Cardiac septum (tissue), 1 donor: ENCODE results near the gene GLS. TPM values are rescaled to one million over a fixed set of nuclear protein-coding genes. Genes with fewer than 3 reads are reported as not detected.
"Not testable (repeated sequence)": the region's sequence is repeated elsewhere in the genome, so short reads cannot be mapped to it uniquely, and the experiment has no call there.

ENCODE experiments used
- DNase-seq: peaks from one replicate; pipeline ENCODE4 v3.0.0-alpha.2; 2020; ENCODE audit warnings: low spot score
- intact Hi-C: fragments of 100-400 bp; cut with DNase I; formaldehyde crosslinking; loops from one replicate; pipeline ENCODE4 v1.14.0; 2022
- total RNA-seq: library from RNA; stranded (reverse); fragmentation: NEBNext Ultra II Directional; extraction: Animal tissue kit (Norgen Biotek cat#: 25700); gene quantifications from one replicate; pipeline ENCODE4 v1.2.1, GENCODE V29; 2021
- donor health status: DM: no; HTN: no; CAD: no.

The GLS gene
- total RNA-seq, 1 donor from 2014 or later = 80.2 TPM

DNA sequence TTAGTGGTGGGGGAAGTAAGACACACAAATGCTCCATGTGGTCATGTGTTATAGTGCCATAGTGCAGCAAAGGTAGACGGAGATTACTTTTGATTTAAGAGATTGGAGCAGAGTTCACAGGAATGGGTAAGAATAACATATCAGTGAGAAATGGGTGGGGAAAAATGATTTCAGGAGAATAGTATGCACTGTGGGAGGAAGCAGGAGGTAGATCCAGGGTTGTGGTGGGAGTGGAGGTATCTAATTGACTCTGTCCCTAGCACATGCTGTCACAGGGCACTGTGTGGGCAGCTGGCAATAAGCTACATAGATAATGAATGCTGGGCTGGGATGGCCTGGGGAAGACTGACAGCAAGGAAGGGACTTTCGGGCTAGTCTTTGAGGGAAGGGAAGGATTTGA lies 68.0 kb downstream of the GLS start:
- intact Hi-C loops = loop anchor here (10.0 kb wide), 1 partner anchor 94 kb away; no protein-coding TSS in a partner anchor
- DNase-seq = no peak

DNA sequence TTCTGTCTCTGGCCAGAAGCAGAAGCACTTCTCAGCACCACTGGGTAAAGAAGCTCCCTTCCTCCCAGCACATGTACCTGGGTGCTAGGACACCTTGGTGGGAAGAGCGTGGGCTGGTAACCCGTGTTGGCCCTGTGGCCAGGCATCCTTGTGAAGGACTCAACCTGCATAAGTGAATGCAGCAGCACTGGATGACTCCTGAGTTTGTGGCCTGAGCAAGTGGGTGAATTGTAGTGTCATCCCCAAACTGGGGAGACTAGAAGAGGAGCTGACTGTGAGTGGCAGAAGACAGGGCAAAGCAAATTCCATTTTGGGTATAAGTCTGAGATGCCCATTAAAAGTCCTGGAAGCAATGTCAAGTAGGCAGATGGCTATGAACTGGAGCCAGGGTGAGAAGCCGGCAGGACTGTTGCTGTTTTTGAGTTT lies 70.0 kb downstream of the GLS start:
- intact Hi-C loops = no loop called here
- DNase-seq = no peak

DNA sequence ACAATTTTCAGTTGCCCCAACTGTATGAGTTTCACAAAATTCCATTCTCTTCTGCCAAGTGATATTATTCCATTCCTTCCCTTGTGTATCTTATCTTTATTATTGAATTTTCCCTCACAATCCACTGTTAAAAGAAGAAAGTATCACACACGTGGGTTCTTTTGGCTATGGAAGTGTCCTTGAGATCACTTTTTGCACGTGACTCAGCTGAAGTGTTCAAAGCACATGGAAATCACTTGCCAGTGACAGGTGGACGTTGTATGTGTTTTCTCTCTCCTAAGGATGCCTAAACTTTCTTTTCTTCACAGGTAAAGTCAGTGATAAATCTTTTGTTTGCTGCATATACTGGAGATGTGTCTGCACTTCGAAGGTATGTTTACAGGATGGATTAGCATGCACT lies 72.6 kb downstream of the GLS start:
- intact Hi-C loops = no loop called here
- no peak for DNase-seq

DNA sequence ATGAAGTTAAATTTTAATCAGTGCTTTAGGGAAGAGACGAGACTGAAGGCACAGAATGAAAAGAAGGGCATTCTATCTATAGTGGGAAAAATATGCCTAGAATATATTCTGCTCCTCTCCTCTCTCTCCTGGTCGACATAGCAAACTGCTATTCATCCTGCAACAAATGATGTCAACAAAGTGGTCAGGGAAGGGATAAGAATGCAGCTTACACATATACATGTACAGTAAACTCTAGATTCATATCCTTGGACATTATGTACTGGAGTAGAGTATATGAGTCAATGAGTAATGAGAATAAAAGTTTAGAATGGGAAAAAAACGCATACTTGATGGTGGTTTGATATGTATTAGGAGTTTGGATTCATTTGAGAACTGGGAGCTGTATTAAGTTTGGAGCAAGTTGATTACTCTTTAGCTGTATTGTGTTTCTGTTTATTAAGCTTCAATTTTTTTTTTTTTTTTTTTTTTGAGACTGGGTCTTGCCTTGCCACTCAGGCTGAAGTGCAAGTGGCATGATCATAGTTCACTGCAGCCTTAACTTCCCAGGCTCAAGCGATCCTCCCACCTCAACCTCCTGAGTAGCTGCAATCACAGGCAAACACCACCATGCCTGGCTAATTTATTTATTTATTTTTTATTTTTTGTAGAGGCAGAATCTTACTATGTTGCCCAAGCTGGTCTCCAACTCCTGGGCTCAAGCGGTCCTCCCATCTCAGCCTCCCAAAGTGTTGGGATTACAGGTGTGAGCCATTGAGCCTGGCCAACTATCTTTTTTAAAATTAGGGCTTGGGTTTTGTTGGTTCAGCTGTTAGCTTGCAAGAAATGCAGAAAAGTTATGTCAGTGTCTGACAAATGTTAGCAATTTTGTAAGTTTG lies 79.5 kb downstream of the GLS start:
- no peak for DNase-seq
- intact Hi-C loops = no loop called here

DNA sequence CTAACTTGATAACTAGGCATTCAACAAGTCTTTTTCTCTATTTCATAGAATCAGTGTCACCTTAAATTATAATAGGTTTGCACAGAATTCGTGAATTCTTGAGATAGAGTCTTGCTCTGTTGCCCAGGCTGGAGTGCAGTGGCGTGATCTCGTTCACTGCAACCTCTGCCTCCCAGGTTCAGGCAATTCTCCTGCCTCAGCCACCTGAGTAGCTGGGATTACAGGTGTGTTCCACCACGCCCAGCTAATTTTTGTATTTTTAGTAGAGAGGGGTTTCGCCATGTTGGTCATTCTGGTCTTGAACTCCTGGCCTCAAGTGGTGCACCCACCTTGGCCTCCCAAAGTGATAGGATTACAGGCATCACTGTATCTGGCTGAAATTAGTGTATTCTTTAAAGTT lies 80.5 kb downstream of the GLS start:
- intact Hi-C loops, DNase-seq: not testable (repeated sequence)

DNA sequence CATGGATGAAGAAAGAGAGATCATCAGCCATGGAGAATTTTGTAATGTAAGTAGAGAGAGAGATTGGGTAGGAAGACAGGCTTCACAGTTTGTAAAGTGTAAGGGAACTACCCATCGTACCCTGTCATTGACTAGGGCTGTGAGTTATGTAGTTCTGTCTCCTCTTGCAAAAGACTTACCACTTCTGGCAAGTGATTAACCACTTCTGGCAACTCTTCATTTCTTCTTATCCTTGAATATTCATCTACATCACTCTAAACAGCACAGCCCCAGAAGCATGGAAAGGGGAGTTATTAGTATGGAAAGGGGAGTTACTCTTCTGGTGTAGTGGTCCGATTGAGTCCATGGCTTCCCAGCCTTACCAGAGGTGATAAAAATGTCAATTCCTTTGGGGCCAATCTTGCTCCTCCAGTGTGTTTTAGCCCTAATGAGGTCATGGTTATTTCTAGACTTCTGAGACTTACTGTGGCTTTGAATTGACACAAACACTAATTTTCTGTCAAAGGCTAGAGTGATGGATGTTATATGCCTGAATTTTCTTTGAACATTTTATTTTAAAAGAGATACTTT lies 81.4 kb downstream of the GLS start:
- intact Hi-C loops = no loop called here
- DNase-seq = no peak

DNA sequence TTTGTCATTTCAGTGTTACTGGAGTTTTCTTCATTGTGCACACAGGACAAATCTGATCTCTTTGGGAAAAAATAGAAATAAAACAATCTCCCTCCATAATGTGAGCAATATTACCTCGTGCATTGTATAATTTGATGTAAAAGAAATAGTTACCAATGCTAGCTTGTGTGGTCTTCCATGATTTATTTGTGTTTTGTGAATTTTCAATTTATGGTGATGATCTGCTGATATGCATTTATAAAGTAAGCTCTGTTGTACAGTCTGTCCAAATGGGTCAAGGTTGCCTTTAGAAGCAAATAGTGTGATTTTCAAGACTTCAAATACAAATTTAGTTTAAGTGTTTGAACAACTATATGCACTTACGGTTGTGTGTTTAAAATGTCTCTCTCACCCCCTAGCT lies 82.5 kb downstream of the GLS start:
- intact Hi-C loops = no loop called here
- DNase-seq = no peak

DNA sequence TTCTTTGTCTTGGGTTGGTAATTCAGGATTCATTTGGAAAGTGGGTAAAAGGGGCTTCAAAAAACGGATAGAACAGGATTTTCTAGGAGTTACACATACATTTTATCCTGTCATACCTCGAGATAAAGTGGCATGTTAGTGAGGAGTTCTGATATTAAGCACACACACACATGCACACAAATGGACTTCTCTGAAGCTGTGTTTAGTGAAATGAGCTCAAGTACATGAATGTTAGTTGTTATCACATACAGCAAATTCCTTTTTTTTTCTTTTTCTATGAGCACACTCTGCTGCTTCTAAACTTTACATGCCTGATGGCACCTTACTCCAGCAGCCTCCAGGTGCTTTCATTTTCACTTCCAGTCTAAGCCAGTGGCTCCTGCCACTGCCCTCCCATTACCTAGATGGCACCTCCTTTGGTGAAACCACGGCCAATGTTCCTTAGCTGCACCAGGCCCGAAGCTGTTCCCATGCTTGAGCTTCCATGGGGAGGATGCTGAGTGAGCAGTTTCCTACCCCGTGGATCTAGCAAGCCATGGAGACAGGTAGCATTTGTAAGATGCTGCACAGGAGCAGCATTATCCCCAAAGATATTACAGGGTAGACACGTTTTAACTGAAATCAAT lies 83.7 kb downstream of the GLS start:
- intact Hi-C loops = no loop called here
- no peak for DNase-seq

DNA sequence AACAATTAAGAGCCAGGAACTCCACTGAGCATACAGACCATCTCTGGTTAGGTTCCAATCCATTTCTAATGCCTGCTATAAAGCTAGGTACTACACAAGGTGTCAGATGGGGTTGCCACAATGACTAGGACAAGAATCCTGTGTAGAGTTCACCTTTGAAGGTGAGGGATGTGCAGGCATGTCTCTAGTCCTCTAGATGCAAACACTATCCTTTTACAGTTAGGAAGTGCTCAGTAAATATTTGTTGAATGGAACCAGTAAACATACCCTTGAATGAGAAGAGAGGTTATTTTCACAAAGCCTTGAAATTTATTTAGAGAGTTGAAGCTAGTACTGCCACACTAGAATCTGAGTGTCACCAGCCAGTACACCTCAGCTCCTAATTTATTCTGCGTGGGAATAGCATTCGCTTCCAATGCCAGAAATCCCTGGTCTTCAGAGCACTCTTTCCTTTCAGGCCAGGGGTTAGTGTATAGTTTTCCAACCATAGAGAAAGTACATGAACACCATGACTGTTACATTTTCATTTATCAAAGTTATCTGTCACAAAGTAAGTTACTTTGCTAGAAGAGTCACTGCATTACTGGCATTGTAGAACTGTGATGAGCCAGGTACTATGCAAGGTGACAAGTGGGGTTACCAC lies 85.1 kb downstream of the GLS start:
- intact Hi-C loops = no loop called here
- DNase-seq = no peak

DNA sequence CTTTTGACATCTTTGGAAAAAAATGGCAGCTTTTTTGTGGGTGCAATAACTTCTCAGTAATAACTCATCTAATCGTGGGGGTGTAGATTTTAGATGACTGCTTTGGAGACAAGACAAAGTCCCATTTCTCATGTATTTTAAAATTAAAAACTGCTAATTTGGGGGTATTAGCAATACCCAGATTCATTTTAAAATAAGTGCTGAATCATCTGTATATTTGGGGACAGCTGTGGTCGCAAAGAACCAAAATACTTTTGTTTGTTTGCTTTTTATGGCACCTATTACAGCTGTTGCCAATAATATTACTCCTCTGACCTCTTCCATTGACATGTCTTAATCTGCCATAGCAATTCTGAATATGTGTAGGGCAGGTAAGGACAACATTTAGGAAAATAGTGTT lies 87.9 kb downstream of the GLS start:
- no peak for DNase-seq
- intact Hi-C loops = no loop called here

DNA sequence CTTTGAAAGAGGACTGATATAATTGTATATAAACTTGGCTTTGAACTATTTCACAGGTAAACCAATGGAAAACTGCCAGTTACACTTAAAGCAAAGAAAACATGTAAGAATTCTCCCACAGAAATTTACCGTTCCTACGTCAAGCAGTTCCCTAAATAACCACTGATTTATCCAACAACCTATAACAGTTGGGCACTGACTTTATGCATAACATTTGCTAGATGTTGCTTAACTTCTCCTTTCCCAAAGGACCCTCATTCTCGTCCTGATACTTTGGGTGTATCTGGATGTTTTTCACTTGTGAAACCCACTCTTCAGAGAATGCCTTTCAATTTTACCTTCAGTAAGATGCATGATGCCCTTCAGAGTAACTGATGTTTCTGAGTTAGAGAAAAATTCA lies 89.5 kb downstream of the GLS start:
- intact Hi-C loops = no loop called here

DNA sequence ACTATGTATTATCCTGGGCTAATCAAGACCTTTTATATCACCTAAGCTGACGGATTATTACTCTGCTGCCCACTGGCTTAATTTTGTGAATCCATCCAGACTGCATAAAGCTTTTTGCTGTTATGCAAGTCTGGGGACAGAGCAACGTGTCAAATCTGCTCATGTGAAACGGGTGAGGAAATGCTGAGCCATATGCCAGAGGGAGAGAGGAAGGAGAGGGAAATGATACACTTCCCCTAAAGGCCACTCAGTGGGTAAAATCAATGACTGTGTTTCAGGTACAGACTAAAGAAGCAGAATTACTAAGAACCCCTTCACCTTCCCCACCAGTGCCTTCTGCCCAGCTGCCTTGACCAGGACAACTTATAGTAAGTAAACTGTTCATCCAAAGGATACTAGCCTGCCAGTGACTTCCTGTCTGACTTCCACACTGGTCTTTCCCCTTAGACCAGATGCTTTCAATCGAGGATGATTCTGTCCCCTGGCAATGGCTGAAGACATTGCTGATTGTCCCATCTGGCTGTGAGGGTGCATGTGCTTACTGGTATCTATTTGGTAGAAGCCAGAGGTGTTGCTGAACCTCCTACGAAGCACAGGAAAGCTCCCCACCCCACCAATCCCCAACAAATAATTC lies 90.4 kb downstream of the GLS start:
- no peak for DNase-seq
- intact Hi-C loops = no loop called here

More for the DNA sequence above, 89.5 kb downstream of the GLS start:
- DNase-seq = no peak

DNA sequence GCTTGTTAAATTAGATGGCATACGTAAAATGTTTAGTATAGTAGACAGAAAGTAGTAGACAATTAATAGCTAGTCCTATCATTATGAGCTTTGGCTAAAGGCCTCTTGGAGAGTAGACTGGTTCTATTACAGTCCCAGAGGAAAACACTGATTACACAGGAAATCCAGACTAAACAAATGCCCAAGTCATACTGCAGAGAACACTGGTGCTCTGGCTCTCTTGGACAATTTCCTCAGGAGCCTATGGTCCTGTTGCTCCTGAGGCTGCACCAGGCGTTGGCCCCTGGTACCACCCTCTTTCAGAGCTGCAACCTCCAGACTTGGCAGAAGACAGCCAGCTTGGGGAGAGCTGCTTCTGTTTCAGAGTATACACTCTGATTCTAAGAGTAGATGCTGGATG lies 91.6 kb downstream of the GLS start:
- intact Hi-C loops = no loop called here
- no peak for DNase-seq

DNA sequence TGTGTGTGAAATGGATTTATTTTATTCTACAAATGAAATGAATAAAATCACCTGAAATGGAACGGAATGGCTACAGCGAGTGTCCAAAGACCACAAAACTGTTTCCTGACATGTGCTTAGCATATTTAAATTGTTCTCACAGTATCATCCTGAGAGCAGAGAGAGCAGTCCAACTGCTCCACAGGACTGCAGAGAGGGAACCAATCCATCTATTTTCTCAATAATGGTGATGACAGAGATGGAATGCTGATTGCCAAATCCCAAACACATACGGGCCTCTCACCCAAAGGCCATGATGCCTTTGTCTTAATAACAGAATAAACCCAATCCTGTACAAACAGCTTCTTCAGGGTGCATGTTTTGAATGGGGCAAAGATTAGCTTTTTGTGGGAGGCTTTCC lies 92.2 kb downstream of the GLS start:
- intact Hi-C loops = no loop called here
- no peak for DNase-seq

DNA sequence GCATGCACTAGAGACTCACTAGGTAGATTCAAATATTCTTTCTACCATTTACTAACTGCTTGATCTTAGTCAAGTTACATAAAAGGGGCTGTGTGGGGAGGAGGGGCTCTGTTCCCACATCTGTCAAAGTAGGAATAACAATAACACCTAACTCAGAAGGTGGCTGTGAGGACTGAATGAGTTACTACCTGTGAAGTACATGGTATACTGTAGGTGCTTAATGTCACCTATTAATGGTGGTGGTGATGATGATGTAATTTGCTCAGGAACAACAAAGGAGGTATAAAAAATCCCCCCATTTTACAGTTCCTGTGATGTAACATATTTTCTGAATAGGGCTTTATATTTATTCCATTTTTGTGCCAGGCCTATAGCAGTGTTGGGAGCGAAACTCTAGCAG lies 92.6 kb downstream of the GLS start:
- intact Hi-C loops = no loop called here
- no peak for DNase-seq

DNA sequence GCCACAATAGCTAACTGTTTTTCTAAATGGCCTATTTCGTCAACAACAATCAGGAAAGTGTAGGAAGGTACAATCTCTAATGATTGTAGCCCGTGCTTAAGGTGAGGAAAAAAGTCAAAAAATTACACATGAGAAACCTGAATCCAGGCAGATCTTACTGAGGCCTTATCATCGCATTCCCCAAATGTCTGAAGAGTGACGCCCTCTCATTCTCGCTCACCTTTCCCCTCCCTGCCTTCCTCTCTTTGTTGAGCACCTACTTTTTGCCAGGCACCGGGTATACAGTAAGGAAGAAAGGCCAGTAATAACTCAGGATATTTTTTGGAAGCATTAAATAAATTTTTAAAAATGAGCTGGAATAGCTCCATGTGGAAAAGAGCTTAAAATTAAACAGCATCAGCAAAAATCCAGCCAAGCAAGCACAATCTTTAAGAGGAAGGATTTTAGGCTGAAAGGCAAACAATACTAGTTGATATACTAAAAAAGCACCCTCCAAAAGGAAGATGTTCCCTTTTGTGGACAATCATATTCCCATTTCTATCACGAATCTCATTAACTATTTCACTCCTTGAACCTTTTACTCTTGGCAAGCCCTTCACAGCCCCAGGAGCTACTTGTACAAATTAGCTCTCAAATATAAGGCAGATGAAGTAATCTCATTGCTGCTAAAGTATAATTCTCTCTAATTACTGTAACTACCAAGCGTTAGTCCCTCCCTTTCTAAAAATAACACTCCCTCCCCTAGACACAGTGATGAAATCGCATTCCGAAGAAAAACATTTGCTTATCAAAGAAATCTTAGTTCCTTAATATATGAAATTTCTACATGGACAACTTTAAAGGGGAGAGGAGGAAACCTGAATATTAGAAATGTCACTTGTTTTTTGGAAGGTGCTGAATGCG lies 93.4 kb downstream of the GLS start:
- intact Hi-C loops = no loop called here

DNA sequence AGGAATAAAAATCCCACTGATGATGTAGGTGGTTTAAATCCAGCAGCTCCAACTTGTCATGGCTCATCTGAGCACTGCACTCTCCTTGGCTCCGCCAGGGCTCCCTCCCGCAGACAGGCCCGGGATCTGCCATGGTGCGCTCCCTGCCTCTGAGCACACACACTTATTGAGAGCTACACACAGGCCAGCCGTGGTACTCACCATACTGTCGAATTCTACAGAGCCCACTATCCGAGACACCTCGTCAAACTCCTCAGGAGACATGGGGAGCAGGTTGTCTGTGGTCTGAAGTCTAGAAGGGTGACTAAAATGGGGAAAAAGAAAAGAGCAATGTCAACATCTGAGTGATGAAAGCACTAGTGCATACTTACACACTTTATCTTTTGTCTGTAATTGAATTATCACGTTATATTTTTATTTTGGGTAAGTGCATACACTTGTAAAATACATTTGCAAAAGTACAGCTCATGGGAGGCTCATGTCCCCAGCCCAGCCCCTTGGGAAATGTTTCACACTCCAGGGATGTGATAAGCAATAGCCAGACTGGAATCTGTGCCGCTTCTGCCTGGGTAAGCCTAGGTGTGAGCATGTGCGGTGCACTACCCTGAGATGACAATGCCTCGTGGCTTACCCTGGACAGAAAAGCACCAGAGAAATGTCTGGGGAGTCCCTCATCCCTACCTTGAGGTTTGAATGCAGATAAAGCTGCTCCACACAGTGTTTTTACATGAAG lies 94.2 kb downstream of the GLS start:
- no peak for DNase-seq
- intact Hi-C loops = no loop called here

More for the DNA sequence above, 93.4 kb downstream of the GLS start:
- no peak for DNase-seq

DNA sequence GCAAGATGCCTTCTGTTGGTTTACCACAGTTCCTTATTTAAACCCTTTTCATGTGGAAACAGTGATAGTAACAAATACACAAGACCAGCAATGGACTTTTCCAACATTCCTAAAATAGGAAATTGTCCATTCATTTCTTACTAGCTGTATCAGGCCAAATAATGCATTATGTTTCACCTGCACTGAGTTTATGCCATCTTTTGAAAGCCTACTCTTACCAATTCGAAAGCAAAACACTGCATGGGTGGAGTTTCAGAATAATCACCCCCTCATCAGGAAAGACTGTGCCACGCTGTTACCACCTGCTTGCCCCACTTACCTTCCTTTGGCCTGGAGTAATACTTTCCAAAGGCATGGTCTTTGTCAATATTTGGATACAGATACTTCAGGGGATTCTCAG lies 95.9 kb downstream of the GLS start:
- no peak for DNase-seq
- intact Hi-C loops = no loop called here
